ENCODE results near the gene ZSWIM6. TPM values are rescaled to one million over a fixed set of nuclear protein-coding genes. Genes with fewer than 3 reads are reported as not detected.
A peak's percentile ranks its signal among the peaks of the same experiment; 100 is the strongest.

ZSWIM6 gene
- total RNA-seq, 1 experiment from 2014 or later, result 4.7 TPM

DNA sequence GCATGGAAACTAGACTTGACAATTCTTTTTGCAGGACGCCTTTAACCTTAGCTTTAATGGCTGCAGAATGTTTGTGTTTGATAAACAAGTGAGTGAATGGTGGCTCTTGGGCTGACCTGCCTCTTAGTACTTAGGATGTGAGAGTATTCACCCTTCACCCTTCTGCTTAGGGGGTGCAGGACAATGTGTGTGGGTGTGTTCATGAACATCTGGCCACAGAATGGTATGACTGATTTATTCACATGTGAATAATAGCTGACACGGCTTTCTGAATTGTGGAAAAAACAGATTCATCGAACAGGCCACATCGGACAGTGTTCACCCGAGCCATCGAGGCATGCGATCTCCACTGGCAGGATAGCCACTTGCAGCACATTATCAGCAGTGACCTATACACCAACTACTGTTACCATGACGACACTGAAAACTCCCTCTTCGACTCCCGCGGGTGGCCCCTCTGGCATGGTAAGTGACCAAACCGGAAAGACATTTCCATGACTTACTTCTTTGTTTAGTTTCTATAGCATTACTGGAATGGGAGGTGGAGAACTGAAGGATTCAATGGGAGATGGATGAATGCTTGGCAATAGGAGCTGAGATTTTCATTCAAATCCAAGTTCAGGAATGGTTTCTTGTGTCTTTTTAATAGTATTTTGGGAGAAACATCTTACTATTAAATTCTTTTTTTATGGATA, 193.6 kb downstream of the ZSWIM6 start:
- peak; percentile 95 for DNase-seq (ENCODE audit: low read depth, low spot score)
- in situ Hi-C loops (cut with HindIII; ENCODE audit: low pct_unique_long_range_greater_than_20kb, low sequenced_read_pairs), result no loop called here

DNA sequence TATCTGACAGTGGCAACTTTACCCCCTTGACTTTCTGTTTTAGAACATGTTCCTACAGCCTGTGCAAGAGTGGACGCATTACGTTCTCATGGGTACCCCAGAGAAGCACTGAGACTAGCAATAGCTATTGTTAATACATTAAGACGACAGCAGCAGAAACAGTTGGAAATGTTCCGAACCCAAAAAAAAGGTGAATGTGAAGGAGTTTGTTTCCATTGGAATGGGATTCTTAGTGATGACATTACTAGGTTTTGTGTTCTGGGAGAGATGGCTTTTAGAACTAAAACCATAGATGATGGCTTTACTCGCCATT, 194.1 kb downstream of the ZSWIM6 start:
- in situ Hi-C loops (cut with HindIII; ENCODE audit: low pct_unique_long_range_greater_than_20kb, low sequenced_read_pairs), result no loop called here
- DNase-seq (ENCODE audit: low read depth, low spot score), result peak; percentile 4

DNA sequence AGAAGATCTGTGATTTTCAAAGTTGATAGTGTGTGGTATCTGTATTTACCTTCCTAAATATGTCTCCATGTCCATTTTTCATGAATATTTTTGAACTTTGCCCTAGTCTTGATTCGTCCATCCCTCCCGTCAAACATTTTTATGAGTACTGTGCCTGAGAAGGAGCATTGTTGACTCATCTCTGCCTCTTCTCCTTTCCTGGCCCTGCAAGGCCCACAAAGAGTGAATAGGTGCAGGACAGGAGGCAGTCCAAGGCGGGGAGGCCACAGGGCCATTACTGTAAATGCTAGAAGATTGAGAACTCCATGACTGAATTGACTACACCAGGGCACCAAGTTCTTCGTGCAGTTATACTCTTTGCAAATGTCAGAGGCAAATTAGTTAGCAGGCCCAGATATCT, 200.9 kb downstream of the ZSWIM6 start:
- no peak for DNase-seq (ENCODE audit: low read depth, low spot score)
- in situ Hi-C loops (cut with HindIII; ENCODE audit: low pct_unique_long_range_greater_than_20kb, low sequenced_read_pairs), result no loop called here

DNA sequence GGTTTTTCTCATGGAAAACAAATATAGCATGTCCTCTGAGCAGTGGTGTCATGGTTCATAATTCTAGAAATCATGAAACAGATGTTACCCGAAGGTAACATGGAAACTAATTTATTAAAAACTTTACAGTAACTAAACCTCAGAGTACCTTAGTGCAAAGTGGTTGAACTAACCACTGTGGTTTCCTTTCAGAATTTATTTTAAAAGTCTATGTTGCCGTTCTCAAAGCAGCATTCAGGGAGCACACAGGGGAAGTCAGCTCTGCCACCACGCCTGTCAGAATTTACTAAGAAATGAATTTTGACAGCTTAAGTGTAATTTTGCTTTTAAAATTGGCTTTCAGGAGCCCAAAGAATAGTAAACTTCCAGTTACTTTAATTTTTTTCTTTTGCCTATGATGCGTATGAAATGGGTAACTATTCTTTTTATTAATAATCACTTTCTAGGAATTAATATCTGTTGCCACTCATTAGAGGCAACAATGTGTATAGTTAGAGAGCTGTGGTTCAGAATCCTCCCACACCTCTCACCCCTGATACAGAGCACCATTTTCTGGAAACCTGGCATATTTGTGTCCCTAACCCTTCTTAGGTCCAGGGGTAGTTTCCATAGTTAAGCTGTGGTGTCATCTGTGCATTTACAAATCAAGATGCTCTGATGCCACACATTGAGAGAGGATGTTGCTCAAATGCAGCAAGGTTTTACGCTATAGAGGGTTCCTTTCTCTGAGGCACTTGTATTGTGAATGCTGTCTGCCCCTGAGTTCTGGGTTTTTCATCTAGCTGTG, 202.6 kb downstream of the ZSWIM6 start:
- DNase-seq (ENCODE audit: low read depth, low spot score), result no peak
- in situ Hi-C loops (cut with HindIII; ENCODE audit: low pct_unique_long_range_greater_than_20kb, low sequenced_read_pairs), result no loop called here

DNA sequence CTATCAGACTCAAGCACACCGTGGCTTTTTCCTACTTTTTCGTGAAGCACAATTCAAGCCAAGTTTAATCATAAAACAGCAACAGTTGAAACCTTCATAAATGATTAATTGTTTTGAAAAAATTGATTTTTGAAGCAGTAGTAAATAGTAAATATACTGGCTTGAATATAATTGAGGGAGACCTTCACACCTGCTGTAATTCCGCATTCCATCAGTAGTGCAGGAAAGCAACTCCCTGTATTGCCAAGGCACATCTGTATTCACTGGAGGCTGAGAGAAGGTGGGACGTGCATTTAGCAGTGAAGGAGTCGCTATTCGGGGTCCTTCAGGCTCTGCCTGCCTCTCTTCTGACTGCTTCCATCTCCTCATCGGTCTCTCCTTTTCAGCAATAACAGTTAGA, 203.8 kb downstream of the ZSWIM6 start:
- in situ Hi-C loops (cut with HindIII; ENCODE audit: low pct_unique_long_range_greater_than_20kb, low sequenced_read_pairs), result no loop called here
- no peak for DNase-seq (ENCODE audit: low read depth, low spot score)

DNA sequence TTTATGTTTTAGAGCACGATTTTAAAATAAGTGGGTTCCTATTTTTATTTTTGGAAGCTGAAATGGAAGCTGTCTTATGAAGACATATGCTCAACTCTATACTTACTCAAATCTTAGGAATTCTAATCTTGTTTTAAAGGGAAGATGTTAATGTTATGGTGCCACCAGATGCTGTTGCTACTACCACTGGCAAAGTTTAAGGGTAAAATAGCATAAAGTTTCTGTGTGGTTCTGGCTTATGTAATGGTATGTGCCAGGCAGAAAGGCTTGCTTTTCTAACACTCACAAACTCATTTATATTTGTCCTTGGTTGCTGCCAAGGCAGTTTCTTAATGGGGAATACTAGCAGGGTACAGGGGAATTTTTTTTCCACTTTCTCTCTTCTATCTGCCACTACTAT, 204.9 kb downstream of the ZSWIM6 start:
- in situ Hi-C loops (cut with HindIII; ENCODE audit: low pct_unique_long_range_greater_than_20kb, low sequenced_read_pairs), result no loop called here
- DNase-seq (ENCODE audit: low read depth, low spot score), result no peak

DNA sequence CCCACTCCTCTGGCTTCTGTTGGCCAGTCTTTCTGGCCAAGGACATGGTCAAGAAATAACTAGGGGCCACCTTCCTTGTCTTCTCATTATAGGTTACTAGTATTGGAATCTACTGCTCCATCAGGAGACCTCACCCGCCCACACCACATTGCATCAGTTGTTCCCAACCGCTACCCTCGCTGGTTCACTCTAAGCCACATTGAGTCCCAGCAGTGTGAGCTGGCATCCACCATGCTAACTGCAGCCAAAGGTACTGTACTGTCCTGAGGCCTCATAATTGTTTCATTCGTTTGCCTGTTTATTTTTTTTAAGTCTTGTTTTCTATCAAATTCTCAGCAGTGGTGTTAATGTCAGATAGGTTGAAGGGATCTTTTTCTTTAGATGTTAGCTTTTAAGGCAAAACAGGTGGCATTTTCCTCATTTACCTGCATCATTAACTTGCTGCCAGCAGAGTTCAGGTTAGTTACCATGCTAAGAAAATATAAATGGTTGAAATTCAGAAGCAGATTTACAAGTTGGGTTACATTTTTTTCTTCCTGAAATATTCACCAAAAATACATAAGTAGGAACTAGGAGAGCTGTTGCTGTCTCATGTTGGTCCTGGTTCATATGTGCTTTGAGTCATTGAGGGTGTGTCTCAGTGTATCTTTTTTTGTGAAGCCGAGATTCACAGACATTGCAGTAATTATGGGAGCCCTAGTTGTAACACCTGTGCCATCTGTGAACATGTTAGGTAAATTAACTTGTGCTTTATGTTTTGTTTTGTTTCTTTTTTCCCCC, 206.9 kb downstream of the ZSWIM6 start:
- in situ Hi-C loops (cut with HindIII; ENCODE audit: low pct_unique_long_range_greater_than_20kb, low sequenced_read_pairs), result no loop called here
- no peak for DNase-seq (ENCODE audit: low read depth, low spot score)

DNA sequence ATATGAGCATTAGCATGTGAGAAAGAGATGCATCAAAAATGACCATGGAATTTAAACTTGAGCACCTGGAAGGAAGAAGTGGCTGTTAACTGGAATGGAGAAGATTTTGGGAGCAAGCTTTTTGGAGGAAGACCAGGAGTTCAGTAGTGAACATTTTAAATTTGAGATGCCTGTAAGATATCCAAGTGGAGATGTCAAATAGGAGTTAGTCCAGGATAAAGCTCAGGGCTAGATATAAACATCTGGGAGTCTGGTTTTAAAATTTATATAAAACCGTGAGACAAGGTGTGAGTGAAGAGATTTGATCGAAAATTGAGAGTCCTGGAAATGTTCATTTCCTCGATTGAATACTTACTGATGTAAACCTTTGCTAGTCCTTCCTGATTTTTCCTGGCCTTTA, 217.5 kb downstream of the ZSWIM6 start:
- DNase-seq (ENCODE audit: low read depth, low spot score), result no peak
- in situ Hi-C loops (cut with HindIII; ENCODE audit: low pct_unique_long_range_greater_than_20kb, low sequenced_read_pairs), result no loop called here

DNA sequence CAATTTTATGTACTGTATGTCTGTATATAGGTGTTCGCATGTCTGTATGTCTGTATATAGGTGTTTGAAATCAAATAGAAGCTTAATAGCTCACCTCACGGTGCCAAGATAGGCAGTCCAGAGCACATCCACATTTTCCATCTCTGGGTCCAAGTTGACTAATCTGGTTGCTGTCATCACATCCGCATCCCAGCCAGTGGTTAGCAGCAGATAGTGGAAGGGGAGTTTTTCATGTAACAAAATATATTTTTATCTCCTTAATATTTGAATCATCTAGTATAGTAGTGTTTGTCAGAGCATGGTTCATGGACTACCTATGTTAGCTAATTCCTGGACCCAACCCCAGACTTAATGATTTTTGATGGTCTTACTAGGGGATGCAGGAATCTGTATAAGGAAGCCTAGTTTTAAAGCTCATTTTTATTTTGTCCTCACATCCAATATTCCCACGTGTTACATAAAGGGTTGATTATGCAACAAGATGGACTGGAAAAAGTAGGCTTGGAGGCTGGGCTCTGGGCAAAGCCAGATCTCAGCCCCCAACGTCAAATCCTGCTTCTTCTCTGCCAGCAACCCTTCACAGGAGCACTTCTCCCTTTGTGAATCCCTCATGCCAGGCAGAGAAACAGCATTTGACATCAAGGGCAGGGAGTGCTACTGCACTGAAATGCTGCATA, 219.7 kb downstream of the ZSWIM6 start:
- in situ Hi-C loops (cut with HindIII; ENCODE audit: low pct_unique_long_range_greater_than_20kb, low sequenced_read_pairs), result no loop called here
- DNase-seq (ENCODE audit: low read depth, low spot score), result no peak

DNA sequence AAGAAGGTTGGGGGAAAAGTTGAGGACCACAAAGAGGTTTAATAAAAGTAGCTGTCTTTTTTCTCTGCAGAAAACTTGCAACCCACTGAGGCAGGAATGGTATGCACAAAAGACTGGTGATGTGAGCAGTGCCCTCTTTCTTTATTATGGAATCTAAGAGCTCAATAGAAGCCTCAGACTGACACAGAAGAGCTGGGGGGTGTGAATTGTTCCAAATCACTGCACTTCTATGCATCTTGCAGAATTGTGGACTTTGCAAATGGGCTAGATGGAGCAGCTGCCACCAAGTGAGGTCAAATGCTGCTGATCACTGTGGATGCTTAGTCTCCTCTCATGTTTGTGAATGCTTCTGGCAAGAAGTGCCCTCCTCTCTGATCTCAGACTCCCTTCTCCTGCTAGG, 227.1 kb downstream of the ZSWIM6 start:
- DNase-seq (ENCODE audit: low read depth, low spot score), result no peak
- in situ Hi-C loops (cut with HindIII; ENCODE audit: low pct_unique_long_range_greater_than_20kb, low sequenced_read_pairs), result no loop called here

DNA sequence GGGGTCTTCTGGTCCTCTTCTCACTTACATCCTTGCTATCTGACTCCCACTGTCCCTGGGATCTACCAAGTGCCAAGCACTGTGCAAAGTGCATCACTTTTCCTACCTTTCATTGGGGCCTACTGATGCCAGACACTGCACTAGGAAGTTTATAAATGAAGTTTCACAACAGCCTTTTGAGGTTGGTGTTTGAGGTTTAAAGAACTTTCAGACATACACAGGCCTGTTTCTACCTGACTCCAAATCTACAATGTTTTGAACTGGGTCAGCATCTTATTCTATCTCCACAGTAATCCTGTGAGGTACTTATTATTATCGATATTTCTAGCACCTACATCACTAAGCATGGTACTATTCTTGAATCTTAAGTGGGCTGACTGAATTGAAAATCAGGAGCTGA, 227.7 kb downstream of the ZSWIM6 start:
- in situ Hi-C loops (cut with HindIII; ENCODE audit: low pct_unique_long_range_greater_than_20kb, low sequenced_read_pairs), result no loop called here
- no peak for DNase-seq (ENCODE audit: low read depth, low spot score)

DNA sequence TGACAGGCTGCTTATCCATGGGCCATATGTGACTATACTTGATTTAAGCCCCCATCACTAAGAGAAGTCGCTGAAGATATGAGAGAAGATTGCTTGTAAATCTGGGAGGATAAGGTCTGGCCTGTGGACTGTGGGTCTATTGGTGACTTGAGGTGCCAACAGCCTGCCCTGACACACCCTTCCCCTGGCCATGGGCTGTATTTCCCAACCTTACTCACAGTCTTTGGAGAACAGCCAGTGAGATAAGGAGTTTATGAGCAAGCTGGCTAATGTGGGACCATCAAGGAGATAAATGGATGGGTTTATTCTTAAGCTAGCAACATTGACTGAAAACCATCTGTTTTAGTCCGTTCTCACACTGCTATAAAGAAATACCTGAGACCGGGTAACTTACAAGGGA, 231.3 kb downstream of the ZSWIM6 start:
- in situ Hi-C loops (cut with HindIII; ENCODE audit: low pct_unique_long_range_greater_than_20kb, low sequenced_read_pairs), result no loop called here
- no peak for DNase-seq (ENCODE audit: low read depth, low spot score)

DNA sequence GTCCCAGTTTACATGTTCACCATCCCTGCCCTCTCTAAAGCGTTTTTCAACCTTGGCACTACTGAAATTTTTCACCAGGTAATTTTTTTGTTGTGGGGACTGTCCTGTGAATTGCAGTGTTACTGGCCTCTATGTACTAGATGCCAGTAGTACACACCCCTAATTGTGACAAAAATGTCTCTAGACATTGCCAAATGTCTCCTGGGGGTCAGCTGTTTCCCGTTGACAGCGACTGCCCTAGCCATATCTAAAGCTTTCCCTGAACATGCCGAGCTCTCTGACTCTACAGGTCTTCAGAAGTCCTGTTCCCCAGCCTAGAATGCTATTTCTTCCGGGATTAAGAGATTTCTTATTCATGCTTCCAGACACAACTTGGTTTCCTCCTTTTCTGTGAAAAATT, 235.3 kb downstream of the ZSWIM6 start:
- in situ Hi-C loops (cut with HindIII; ENCODE audit: low pct_unique_long_range_greater_than_20kb, low sequenced_read_pairs), result no loop called here
- DNase-seq (ENCODE audit: low read depth, low spot score), result no peak

DNA sequence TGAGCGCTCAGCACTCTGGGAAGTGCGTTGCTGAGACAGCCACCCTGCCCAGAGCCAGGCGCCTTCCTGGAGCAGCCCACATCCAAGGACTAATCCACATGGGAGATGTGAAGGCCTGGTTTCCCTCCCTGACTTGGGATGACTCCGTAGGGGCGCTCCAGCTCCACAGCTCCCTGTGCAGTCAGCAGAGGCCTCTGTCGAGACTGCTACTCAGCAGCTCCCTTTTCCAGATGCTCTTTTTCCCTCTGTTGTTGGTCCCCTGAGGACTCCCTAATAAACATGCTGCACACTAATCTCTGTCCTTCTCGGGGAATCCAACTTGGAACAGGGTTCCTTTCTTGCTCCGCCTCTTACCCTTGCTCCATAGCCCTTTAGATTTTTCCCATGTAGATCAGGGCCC, 237.3 kb downstream of the ZSWIM6 start:
- in situ Hi-C loops (cut with HindIII; ENCODE audit: low pct_unique_long_range_greater_than_20kb, low sequenced_read_pairs), result no loop called here
- DNase-seq (ENCODE audit: low read depth, low spot score), result no peak

DNA sequence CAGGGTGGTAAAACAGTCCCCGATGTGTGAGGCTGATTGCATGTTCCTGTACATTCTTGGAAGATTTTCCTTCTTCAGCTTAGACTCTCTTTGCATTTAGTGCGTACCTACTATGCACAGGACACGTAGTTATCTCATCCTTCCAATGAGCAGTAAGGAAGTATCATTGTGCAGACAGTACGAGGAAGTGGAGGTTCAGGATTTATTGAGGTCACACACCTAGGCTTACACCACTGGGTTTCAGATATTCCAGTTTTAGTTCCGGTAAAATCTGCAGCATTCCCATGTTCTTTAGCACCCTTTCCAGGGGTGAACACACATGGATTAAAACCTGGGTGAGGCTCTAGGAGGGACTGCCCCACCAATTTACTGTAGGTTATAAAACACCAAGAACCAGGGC, 238.7 kb downstream of the ZSWIM6 start:
- no peak for DNase-seq (ENCODE audit: low read depth, low spot score)
- in situ Hi-C loops (cut with HindIII; ENCODE audit: low pct_unique_long_range_greater_than_20kb, low sequenced_read_pairs), result no loop called here

DNA sequence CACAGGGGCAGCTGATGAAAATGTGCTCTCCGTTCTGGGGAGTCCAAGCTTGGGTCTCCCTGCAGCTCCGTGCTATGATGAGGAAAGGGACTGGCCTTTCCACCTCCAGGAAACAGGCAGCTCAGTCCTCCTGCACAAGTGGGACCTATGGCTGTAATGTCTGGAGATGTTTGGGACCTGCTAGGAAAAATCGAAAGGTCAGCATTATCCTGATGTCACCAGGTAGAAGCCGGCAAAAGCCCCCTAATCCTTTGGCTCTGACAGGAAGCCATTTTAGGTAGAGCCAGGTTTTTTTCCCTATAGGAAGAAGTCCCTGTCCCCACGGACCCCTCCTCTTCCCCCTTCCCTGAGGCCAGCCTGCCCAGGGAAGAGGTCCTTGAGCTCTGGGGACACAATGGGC, 240.9 kb downstream of the ZSWIM6 start:
- no peak for DNase-seq (ENCODE audit: low read depth, low spot score)
- in situ Hi-C loops (cut with HindIII; ENCODE audit: low pct_unique_long_range_greater_than_20kb, low sequenced_read_pairs), result no loop called here

DNA sequence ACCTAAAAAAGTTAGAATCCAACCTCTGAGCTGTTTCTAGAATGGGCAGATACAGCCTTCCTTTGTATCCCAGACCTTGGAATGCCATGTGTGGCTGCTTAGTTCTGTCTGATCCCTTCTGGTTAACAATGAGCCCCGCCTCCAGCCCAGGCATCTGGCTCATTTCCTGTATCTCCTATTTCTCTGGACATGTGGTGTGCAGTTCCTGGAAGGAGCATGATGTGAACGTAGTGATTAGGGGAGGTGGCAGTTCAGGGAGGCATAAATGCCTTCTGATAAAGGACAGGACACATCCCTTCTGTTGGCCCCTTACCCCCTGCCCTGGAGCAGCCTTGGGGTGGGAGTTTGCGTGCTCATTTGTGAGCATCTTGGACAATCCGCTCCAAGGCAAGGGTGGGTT, 243.0 kb downstream of the ZSWIM6 start:
- in situ Hi-C loops (cut with HindIII; ENCODE audit: low pct_unique_long_range_greater_than_20kb, low sequenced_read_pairs), result no loop called here
- peak; percentile 75 for DNase-seq (ENCODE audit: low read depth, low spot score)

DNA sequence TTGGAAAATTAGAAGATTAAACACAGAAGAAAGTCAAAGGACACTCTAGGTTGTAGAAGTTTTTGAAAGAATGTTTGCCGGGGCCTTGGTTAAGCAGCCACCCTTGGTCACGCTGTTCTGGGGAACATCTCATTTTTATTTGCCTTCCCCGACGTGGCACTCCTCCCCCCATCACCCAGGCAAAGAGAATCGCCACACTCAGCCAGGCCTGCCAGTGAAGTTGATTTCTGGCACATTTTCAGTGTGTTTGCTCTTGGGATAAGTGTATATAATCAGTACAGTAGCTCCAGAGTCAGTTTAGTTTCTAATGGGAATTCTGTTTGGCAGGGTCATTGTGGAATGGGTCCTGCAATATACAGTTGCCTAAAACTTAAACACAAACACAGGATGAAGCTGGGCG, 243.5 kb downstream of the ZSWIM6 start:
- in situ Hi-C loops (cut with HindIII; ENCODE audit: low pct_unique_long_range_greater_than_20kb, low sequenced_read_pairs), result no loop called here
- DNase-seq (ENCODE audit: low read depth, low spot score), result no peak

All from SK-MEL-5 (cell line).